Stimulated activated CD8-positive, alpha-beta memory T cell treated with anti-CD3 and anti-CD28 coated beads, Interleukin-2, amount 100 ng/mL, for 48 hours (primary cell): ENCODE measurements around the gene CHST13.
"Not testable (repeated sequence)": the region's sequence is repeated elsewhere in the genome, so short reads cannot be mapped to it uniquely, and the experiment has no call there.

Experiments used
- DNase-seq, 2 donors: peaks; one replicate each; pipeline ENCODE4 v3.0.0-alpha.2; 2020; ENCODE audit warnings: low read depth in 2 of 2

The CHST13 gene

DNA sequence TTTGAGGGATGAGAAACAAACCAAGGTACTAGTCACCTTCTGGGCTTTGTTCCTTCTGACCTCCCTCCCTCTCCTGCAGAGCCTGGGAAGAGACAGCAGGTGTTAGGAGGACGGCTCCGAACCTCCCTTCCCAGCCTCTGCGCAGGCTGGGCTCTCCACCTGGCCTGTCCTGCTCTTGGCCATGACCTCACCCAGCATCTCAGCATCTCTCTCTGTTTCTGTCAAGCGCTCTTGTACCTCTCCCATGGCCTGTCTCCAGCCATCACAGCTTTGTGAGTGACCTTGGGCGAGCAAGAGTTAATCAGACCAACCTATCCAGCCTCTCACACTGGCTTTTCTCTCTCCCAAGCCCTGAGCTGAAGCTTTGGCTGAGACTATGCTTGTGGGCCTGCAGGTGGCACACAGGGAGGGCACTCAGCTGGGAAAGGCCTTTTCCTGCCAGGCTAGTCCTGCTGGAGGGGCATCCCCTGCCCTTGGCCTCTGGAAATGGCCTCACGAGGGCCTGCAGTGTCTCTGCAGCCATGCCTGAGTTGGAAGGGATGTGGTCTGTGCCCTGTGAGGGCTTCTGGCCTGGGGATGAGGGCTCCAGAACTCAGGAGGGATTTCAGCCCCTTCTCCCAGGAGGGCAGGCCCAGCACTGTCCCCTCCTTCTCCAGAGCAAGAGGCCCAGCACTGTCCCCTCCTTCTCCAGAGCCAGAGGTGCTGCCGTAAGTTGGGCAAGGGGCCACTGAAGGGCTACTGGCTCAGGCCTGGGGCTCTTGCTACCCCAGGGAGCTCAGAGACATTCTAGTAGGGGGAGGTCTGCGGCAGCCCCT, 2.1 kb downstream of the CHST13 start:
- DNase-seq, result no peak

DNA sequence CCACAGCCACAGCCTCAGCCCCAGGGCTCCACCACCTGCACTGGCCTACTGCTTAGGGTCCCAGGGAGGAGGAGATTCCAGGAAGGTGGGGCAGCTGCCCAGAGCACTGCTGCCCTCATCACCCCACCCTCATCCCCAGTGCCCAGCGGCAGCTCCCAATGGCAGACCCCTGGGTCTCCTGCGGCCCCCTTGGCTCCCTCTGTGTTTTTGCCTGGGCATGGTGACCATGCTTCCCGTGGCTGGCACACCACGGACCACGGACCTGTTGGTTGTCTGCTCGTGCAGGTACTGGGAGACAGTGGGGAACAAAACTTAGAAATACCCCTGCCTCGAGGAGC, 2.7 kb downstream of the CHST13 start:
- DNase-seq, result no peak

DNA sequence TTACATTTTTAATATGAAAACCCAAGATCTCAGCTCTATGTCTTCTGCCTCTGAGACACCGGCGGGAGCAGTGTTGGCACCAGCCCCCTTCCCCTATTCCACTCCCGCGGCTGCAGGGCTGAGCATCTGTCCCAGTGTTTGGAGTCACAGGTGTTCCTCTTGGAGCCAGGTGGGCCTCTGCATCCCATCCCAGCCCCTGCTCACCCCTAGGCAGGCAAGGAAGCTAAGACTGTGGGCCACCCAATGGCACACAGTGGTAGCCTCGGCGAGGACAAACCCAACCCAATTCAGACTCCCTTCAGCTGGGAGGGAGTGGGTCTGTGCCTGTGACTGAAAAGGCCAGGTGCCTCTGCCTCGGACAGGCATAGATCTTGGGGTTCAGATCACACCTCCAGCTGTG, 3.1 kb downstream of the CHST13 start:
- DNase-seq, result no peak

DNA sequence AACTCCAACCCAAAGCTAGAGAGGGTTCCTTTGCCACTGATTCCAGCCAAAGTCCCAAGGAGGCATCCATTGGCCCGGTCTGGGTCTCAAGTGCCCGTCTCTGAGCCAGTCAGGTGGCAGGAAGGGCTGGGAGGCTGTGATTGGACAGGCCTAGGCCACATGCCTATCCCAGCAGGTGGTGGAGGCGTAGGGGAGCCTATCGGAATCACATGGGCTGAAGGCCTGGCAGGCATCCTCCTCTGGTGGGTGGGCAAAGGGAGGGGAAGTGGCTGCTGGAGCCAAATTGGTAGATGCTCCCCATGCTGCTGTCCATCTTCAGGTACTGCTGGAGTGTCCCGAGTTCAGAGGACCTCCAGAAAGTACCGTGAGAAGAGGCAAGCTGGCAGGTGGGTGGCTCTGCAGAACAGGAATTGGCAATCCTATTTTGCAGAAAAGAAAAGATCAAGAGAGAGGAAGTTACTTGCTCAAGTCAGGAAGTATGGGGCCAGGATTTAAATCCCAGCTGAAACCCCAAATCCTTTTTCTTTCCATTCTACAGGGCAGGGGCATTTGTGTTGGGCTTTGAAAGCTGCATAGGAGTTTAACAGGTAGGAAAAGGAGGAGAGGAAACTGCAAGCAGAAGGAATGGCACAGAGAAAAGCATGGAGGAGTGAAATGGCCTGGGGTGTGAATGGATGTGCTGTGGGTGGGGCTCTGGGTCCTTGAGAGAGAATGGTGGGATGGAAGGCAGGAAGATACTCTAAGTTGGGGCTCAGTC, 3.7 kb downstream of the CHST13 start:
- DNase-seq, result no peak

DNA sequence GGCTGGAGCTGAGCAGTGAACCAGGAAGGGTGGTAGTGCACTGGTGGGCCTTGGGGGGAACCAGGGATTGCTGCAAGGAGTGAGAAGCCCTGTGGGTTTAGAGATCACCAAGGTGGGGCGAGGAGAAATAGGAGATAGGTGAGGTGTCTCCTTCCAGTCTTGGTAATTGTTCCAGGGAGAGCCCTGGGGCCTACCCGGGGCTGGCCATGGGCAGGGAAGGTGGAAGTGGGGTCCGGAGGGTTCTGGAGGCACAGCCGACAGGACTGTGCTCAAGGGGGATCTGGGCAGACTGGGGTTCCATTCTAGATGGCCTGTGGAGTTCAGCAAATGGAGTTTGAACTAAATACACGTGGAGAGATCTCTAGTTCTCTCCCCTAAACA, 4.5 kb downstream of the CHST13 start:
- no peak for DNase-seq

DNA sequence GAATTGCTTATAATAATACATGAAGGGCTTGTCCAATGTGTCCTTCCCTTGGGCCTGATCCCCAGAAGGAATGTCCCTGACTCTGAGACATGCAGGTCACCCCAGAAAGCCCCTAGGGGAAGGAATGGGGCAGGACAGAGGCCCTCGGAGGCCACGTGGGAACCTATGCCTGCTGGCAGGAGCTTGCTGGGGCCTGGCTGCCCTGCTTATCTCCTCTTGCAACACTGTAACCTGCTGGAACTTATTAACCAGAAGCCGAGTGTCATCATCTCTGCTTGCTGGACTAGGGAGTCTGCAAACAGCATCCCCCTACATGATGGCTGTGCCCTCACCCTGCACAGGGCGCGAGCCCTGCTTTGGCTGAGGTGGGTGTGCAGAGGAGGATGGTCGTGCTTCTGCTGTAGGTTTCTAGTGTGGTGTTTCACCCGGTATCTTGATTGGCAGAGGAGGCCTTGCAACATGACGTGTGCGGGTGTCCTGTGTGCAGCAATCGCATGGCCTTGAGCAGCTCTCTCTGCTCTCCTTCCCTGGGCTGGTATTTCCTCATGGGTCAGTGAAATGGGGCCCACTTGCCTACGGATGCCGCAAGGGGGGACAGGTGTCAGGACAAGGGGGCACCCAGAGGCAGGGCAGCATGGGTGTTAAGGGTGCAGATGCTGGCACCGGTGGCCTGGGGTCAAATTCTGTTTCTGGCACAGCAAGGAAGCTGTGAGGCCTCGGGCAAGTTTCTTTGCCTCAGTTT, 5.0 kb downstream of the CHST13 start:
- DNase-seq, result no peak

DNA sequence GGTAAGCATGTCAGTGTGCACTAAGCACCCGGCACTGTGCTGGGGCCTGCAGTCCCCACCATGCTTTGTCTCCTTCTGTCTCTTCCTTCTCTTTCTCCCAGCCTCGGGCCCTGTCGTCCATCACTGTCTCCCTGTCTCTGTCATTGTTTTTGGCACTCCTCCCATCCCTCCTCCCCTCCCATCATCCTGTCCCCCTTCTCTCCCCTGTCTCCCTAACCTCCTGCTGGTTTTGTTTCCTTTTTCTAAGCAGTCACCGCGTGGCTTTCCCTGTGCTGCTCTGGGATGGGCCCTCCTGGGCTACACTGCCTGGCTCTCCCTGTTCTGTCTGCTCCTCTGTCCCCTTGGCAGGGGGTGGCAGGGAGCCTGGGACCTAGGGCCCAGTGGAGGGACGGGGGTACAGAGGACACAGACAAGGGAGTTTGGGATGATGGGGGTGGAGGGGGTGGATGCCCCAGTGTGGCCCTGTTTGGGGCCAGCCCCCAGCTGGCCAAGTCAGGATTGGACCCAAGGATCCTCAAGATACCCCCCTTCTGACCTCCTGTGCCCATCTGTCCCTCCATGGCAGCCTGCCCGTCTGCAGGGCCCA, 5.7 kb downstream of the CHST13 start:
- no peak for DNase-seq

DNA sequence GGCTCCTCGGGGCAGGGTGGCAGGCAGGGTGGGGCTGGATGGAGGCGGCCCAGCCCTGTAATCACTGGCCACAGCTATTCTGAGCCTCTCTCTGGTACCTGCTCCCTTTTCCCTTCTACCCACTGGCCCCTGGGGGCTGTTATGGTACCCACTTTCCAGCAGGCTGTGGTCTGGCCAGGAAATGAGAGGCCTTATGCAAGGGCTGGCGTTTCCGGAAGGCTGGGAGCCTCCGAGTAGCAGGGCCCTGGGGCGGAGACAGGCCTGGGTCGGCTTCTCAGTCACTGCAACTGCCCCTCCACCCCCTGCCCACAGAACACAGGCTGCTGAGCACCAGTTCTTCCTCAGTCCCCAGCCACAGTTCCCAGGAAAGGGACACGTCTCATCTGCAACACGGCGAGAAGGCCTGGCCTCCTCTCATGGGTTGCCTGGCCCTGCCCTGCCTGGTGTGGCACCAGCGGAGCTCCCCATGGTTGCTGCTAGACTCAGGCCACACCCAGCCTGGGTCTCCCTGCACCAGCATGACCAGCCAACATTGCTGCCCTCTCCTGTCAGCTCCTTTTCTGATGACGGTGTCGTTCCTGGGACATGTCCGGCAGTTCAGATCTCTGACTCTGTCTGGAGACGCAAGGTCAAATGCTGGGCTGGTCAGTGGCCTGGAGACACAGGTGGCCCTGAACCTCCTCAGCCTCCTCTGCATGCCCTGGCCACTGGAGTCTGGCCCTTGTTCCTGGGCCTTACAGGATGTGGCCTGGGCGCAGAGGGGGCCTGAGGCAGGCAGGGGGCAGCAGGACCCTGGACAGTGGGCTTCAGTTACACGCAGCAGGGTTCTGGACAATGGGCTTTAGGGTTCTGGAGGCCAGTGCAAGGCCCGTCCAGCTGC, 6.5 kb downstream of the CHST13 start:
- no peak for DNase-seq

DNA sequence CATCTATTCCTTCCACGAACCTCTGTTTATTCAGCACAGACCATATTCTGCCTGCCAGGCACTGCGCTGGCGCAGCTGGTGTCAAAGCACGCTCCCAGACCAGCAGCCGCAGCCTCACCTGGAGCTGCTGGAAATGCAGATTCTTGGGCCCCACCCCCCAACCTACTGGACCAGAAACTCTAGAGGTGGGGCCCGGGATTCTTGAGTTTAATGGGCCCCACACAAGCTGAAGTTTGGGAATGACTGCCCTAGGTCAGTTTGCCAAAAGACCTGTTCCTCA, 7.0 kb downstream of the CHST13 start:
- no peak for DNase-seq

DNA sequence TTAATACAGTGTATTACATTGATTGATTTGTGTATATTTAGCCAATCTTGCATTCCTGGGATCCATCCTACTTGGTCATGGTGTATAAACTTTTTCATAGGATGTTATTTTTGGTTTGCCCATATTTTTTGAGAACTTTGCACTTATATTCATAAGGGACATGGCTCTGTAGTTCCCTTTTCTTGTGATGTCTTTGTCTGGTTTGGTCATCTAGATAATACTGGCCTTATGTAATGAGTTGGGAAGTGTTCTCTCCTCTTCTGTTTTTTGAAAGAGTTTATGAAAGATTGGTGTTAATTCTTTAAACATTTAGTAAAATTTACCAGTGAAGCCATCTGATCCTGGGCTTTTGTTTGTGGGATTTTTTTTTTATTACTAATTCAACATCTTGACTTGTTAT, 9.6 kb downstream of the CHST13 start:
- no peak for DNase-seq

DNA sequence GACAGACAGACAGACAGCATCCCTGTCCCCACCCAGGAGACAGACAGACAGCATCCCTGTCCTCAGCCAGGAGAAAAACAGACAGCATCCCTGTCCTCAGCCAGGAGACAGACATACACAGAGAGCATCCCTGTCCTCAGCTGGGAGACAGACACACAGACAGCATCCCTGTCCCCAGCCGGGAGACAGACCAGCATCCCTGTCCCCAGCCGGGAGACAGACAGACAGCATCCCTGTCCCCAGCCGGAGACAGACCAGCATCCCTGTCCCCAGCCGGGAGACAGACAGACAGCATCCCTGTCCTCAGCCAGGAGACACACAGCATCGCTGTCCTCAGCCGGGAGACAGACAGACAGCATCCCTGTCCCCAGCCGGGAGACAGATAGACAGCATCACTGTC, 10.8 kb downstream of the CHST13 start:
- not testable (repeated sequence) for DNase-seq

DNA sequence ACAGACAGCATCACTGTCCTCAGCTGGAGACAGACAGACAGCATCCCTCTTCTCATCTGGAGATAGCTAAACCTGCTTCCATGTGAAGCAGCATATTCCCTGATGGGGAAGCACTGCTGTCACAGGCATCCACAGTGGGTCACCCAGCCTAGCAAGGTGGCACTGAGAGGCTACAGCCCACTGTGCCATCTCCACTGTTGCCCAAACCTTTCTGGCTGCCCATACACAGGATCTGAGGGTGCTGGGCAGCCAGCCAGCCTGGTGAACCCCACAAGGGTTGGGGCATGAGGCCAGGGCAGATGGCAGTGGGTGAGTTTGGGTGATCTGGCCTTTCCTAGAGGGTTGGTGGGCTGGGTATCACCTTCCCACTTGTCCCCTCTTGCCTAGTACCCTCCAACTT, 11.7 kb downstream of the CHST13 start:
- no peak for DNase-seq

DNA sequence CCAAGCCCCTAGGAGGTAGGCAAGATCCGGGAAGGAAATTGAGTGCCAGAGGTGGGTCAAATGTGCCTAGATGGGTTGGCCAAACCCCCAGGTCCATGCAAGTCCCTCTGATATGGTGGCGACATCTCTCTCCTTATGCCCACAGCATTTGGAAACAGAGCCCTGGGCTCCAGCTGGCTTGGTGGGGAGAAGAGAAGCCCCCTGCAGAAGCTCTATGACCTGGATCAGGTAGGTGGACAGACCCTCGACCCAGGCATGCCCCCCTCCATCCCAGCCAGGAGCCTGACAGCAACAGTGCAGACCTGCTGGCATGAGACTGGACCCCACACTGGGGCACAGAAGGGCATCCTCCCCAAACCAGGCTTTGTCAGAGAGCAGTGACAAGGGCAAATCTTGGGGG, 12.2 kb downstream of the CHST13 start:
- no peak for DNase-seq

DNA sequence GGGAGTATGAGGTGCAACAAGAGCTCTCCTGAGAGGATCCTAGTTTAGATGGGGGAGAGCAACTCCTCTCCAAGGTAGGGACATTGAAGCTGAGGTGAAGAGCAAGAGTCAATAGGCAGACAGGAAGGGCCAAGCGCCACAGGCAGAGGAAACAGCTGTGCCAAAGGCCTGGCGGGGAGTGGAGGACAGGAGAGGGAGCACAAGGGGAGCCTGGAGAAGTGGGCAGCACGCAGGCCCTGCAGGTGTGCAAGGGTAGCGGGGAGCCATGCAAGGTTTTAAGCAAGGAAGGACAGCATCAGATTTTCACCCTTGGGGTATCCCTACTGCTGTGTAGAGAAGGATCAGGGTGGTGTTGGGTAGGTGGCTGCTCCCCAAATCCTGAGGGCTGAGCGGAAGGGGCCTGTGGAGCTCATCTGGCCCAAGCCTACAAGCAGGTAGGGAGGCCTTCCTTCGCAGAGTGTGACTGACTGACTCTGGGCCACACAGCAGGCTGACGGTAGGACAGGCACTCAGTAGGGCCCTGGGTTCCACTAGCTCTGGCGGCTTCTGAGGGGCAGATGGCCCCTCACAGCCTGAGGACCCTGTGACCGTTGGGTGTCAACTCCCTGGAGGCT, 13.3 kb downstream of the CHST13 start:
- DNase-seq, result no peak

DNA sequence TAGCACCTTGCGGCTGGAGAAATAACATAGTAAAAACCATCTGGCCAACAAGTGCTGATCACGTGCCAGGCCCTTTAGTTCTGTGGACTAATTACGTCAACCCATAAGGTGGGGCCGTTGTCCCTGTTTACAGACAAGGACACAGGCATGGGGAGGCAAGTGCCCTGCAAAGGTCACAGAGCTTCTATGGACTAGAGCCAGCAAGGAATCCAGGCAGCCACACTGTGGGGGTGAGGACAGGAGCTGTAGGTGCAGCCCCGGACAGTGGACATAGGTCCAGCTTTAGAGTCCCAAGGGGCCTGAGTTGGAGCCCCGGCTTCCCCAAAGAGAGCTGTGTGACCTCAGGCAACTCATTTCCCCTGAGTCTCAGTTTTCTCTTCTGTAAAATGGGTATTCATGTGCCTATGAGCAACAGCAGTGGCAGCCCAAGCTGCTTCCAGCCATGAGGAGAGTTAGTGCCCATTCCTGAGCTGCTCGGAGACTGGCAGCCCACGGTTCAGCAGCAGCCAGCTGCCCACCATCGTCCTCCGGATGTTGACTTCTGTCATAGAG, 13.9 kb downstream of the CHST13 start:
- no peak for DNase-seq

DNA sequence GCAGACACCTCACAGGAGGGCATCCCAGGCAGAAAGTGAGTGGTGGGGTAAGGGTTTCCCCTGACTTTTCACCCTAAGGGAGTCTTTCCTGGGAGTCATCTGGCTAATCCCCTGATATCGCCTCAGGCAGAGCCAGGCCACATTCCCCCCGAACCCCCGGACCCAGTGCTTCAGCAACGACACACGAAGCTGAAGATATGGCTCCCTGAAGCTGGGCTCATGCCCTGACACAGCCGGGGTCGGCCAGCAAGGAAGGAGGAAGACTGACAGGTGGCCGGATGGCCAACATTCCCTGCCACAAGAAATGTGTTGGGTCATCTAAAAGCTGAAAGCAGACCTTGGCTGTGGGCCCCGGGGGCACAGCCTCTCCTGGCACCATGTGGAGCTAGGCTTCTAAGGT, 14.4 kb downstream of the CHST13 start:
- DNase-seq, result no peak

DNA sequence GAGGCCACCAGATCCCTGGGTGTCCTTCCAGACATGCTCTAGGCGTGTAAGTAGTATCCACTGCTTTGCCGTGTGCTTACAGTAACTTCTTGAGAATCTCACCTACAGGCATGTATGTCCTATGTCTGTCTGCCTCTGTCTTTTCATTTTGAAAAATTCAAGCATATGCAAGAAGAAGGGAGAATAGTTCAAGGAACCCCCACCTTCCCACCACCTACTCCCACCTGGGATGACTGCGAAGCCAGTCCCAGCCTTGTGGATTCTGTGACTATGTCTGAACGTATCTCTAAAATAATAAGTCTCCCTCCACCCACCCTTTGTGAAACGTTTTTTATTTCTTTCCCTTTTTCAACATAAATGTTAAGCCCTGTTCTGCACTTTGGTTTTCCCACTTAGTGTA, 15.0 kb downstream of the CHST13 start:
- no peak for DNase-seq

DNA sequence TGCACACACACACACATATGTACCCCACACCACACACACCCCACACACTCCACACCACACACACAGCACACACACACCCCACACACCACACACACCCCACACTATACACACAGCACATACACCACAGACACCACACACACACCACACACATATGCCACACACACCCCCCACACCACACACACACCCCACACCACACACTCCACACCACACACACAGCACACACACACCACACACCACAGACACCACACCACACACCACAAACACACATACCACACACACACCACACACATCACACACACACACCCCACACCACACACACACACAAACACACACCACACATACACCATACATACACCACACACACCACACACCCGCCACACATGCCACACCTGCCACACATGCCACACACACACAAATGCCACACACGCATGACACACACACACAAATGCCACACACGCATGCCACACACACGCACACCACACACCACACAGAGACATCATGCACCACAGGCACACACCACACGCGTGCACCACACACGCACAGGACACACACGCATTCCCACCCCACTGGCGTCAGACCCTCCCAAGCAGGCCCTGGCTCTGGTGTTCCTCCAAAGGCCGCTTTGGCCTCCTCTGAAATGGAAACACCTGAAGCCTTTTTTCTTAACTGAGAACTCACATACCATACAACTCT, 15.7 kb downstream of the CHST13 start:
- no peak for DNase-seq

DNA sequence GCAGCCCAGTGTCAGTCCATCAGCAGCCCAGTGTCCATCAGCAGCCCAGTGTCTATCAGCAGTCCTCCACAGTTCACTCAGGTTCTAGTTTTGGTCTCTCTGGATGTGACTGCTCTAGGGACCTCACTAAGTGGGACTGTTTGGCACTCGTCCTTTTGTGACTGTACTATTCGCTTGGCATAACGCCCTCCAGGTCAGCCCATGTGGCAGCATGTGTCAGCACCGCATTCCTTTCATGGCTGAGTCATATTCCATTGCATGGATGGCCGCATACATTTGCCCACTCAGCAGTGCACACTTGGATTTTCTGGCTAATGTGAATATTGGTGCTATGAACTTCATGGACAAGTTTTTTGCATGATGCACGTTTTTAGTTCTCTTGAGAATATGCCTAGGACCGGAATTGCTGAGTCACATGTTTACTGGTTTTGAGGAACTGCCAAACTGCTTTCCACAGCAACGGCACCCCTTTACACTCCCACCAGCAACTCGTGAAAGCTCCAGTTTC, 16.4 kb downstream of the CHST13 start:
- DNase-seq, result no peak

DNA sequence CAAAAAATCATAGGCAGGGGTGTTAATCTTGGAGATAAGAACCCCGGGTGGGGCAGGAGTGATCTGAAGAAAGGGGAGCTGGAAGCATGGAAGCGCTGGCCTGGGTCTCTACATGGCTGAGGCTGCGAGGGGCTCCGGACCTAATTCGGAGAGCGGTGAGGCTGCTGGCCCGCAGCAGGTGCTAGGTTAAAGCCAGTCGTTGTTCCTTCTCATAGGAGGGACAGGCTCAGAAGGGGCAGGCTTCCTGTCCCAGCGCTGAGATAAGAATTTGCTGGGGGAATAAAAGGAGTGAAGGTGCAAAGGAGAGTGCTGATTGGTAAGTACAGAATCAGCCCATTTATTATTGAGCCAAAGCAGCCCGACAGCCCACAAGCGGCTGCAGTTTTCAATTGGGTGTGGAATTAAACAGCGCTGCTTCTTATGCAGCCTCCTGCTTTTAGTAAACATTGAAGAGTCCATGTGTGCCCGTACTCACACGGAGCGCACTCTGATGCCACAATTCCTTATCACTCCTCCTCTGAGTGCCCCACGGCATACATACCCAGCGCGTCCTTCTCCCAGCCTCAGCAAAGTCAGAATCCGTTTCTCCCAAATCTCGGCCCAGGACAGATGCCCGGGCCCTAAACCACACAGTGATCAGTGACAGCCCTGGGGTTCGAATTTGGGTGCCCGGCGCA, 17.1 kb downstream of the CHST13 start:
- no peak for DNase-seq
